Measurements from ENCODE around the gene CTNNA2. TPM values are rescaled to one million over a fixed set of nuclear protein-coding genes. Genes with fewer than 3 reads are reported as not detected.

Gene CTNNA2
- polyA plus RNA-seq, 1 of the 3 experiments (the other 2 are of a cell fraction): 0.30 TPM

- CTCF ChIA-PET: no interaction called here
- no peaks in the 10 kb centered on the region for H3K79me2 ChIP-seq (ENCODE audit: insufficient read depth)
- no peaks in the 10 kb centered on the region for H3K9me2 ChIP-seq
- no peak for DNase-seq
- no peak overlapping the region for H3K9ac ChIP-seq
- H2AFZ ChIP-seq (ENCODE audit: low read depth): no peak overlapping the region
- H3K36me3 ChIP-seq (replicated peaks in 1 of 2; ENCODE audit: control insufficient read depth in 1 of 2, insufficient read depth in 2 of 2, low read length in 1 of 2): no peaks in the 10 kb centered on the region
- no peak overlapping the region for H3K27ac ChIP-seq (ENCODE audit: low read depth in 2 of 2, low read length in 1 of 2)
- H3K9me3 ChIP-seq: no peaks in the 10 kb centered on the region
- POLR2A ChIA-PET: no interaction called here
- H4K20me1 ChIP-seq (ENCODE audit: insufficient read depth): no peaks in the 10 kb centered on the region
- no peak overlapping the region for H3K4me3 ChIP-seq (ENCODE audit: low read depth in 2 of 2, low read length in 1 of 2)
- no peaks in the 10 kb centered on the region for H3F3A ChIP-seq (replicated peaks; ENCODE audit: insufficient read depth)
- TF ChIP-seq RAD21 (IDR thresholded peaks at IDR 0.05; ENCODE audit: low read length): no peak
- TF ChIP-seq RCOR1 (IDR thresholded peaks at IDR 0.05; ENCODE audit: low read length): no peak
- no peak for TF ChIP-seq NFIC (IDR thresholded peaks at IDR 0.05; ENCODE audit: borderline replicate concordance)
- no peak for TF ChIP-seq POLR2AphosphoS5 (IDR thresholded peaks at IDR 0.05; ENCODE audit: low read depth, low read length)
- TF ChIP-seq ELF1 (IDR thresholded peaks at IDR 0.05): no peak
- no peak for TF ChIP-seq GATA2 (CRISPR knock-in tag; IDR thresholded peaks at IDR 0.05)
- no peak for TF ChIP-seq REST (IDR thresholded peaks at IDR 0.05; ENCODE audit: low read depth, low read length)
- TF ChIP-seq CTCF (IDR thresholded peaks at IDR 0.05): no peak
- no peak for TF ChIP-seq SMC3 (IDR thresholded peaks at IDR 0.05; ENCODE audit: low read depth, low read length)
- no peak for TF ChIP-seq RFX5 (IDR thresholded peaks at IDR 0.05; ENCODE audit: low read length)
- TF ChIP-seq MEF2A (IDR thresholded peaks at IDR 0.05; ENCODE audit: borderline replicate concordance, low read depth): no peak
- no peaks in the 10 kb centered on the region for H3K27me3 ChIP-seq (ENCODE audit: insufficient read depth)
- 40% methylated on average over 6 of the region's 6 CpGs for WGBS (ENCODE audit: low lambda C conversion rate)
- no peaks in the 10 kb centered on the region for H3K4me1 ChIP-seq (ENCODE audit: control insufficient read depth in 1 of 2, insufficient read depth in 2 of 2, low read depth in 1 of 2, low read length in 1 of 2)
- no peak overlapping the region for H3K4me2 ChIP-seq
Measured at GRCh38 chr2:80573167-80573566, 1060.3 kb downstream of the CTNNA2 start.

GRCh38 chr2:80573950-80574349 lies 1061.1 kb downstream of the CTNNA2 start:
- Histone ChIP-seq H3K9me2 (no peaks in the 10 kb centered on the region), H3K79me2 (ENCODE audit: insufficient read depth) (no peaks in the 10 kb centered on the region), H3K9ac (no peak overlapping the region), H3K4me3 (ENCODE audit: low read depth in 2 of 2, low read length in 1 of 2) (no peak overlapping the region), H3K9me3 (no peaks in the 10 kb centered on the region), H3K4me1 (ENCODE audit: control insufficient read depth in 1 of 2, insufficient read depth in 2 of 2, low read depth in 1 of 2, low read length in 1 of 2) (no peaks in the 10 kb centered on the region), H3K4me2 (no peak overlapping the region), H3K27ac (ENCODE audit: low read depth in 2 of 2, low read length in 1 of 2) (no peak overlapping the region), H3K36me3 (replicated peaks in 1 of 2; ENCODE audit: control insufficient read depth in 1 of 2, insufficient read depth in 2 of 2, low read length in 1 of 2) (no peaks in the 10 kb centered on the region), H2AFZ (ENCODE audit: low read depth) (no peak overlapping the region), H3K27me3 (ENCODE audit: insufficient read depth) (no peaks in the 10 kb centered on the region), H4K20me1 (ENCODE audit: insufficient read depth) (no peaks in the 10 kb centered on the region), H3F3A (replicated peaks; ENCODE audit: insufficient read depth) (no peaks in the 10 kb centered on the region)
- no peak for DNase-seq
- CTCF ChIA-PET: no interaction called here
- TF ChIP-seq NRF1 (IDR thresholded peaks at IDR 0.05; ENCODE audit: low read depth, low read length): no peak
- no peak for TF ChIP-seq CTCF (IDR thresholded peaks at IDR 0.05)
- no peak for TF ChIP-seq MXI1 (IDR thresholded peaks at IDR 0.05; ENCODE audit: low read depth, low read length)
- TF ChIP-seq CHD2 (IDR thresholded peaks at IDR 0.05; ENCODE audit: low read length, partially characterized antibody): no peak
- TF ChIP-seq PBX3 (IDR thresholded peaks at IDR 0.05): no peak
- no peak for TF ChIP-seq IRF3 (IDR thresholded peaks at IDR 0.05; ENCODE audit: low read depth, low read length)
- TF ChIP-seq FOXM1 (IDR thresholded peaks at IDR 0.05; ENCODE audit: low read depth): no peak
- no peak for TF ChIP-seq SMC3 (IDR thresholded peaks at IDR 0.05; ENCODE audit: low read depth, low read length)
- POLR2A ChIA-PET: no interaction called here
- 46% methylated on average over 10 of the region's 10 CpGs for WGBS (ENCODE audit: low lambda C conversion rate)

All from SK-N-SH (cell line).